Kidney tubule cell (primary cell): ENCODE results near the gene SVEP1.
A peak's percentile ranks its signal among the peaks of the same experiment; 100 is the strongest.

Experiments used
- DNase-seq: peaks from one replicate; pipeline ENCODE4 v3.0.0-alpha.2; 2018; ENCODE audit warnings: low spot score

The SVEP1 gene

GRCh38 chr9:110521206-110521605 is 58.3 kb downstream of the SVEP1 start:
- DNase-seq: no peak

- no peak for DNase-seq
Observed at GRCh38 chr9:110520120-110520701, 59.3 kb downstream of the SVEP1 start.

- DNase-seq: no peak
Observed at GRCh38 chr9:110517483-110517882, 62.1 kb downstream of the SVEP1 start.

GRCh38 chr9:110514897-110515296 is 64.6 kb downstream of the SVEP1 start:
- DNase-seq: no peak

GRCh38 chr9:110512817-110513216 is 66.7 kb downstream of the SVEP1 start:
- no peak for DNase-seq

- DNase-seq: no peak
Observed at GRCh38 chr9:110509792-110510191, 69.7 kb downstream of the SVEP1 start.

GRCh38 chr9:110502842-110503241 is 76.7 kb downstream of the SVEP1 start:
- DNase-seq: peak; percentile 22

- no peak for DNase-seq
Observed at GRCh38 chr9:110499608-110500007, 79.9 kb downstream of the SVEP1 start.

GRCh38 chr9:110487196-110487595 is 92.3 kb downstream of the SVEP1 start:
- no peak for DNase-seq

- no peak for DNase-seq
Observed at GRCh38 chr9:110486218-110486617, 93.3 kb downstream of the SVEP1 start.

GRCh38 chr9:110479481-110479880 is 100.1 kb downstream of the SVEP1 start:
- no peak for DNase-seq

GRCh38 chr9:110476251-110476650 is 103.3 kb downstream of the SVEP1 start:
- DNase-seq: no peak

GRCh38 chr9:110472111-110472510 is 107.4 kb downstream of the SVEP1 start:
- no peak for DNase-seq

GRCh38 chr9:110468950-110469349 is 110.6 kb downstream of the SVEP1 start:
- DNase-seq: no peak

GRCh38 chr9:110465190-110465589 is 114.4 kb downstream of the SVEP1 start:
- no peak for DNase-seq

GRCh38 chr9:110464321-110464720 is 115.2 kb downstream of the SVEP1 start:
- DNase-seq: no peak

GRCh38 chr9:110463499-110463898 is 116.0 kb downstream of the SVEP1 start:
- DNase-seq: no peak

GRCh38 chr9:110457245-110457644 is 122.3 kb downstream of the SVEP1 start:
- no peak for DNase-seq

GRCh38 chr9:110456681-110457080 is 122.9 kb downstream of the SVEP1 start:
- DNase-seq: no peak

- DNase-seq: no peak
Observed at GRCh38 chr9:110455860-110456259, 123.7 kb downstream of the SVEP1 start.

- peak; percentile 21 for DNase-seq
Observed at GRCh38 chr9:110452227-110452801, 127.2 kb downstream of the SVEP1 start.

- no peak for DNase-seq
Observed at GRCh38 chr9:110451726-110452125, 127.8 kb downstream of the SVEP1 start.

- no peak for DNase-seq
Observed at GRCh38 chr9:110447476-110447875, 132.1 kb downstream of the SVEP1 start.

- DNase-seq: peak; percentile 31
Observed at GRCh38 chr9:110446171-110446570, 133.4 kb downstream of the SVEP1 start.
